ENCODE data around the gene HSPBAP1.
"Not testable (repeated sequence)": the region's sequence is repeated elsewhere in the genome, so short reads cannot be mapped to it uniquely, and the experiment has no call there.

Gene HSPBAP1

GRCh38 chr3:122727766-122728165 lies 65.9 kb downstream of the HSPBAP1 start:
- no peak for DNase-seq (ENCODE audit: low read depth)
- TF ChIP-seq MAX (IDR thresholded peaks at IDR 0.05; ENCODE audit: low read depth, low read length): no peak
- TF ChIP-seq POLR2A (IDR thresholded peaks at IDR 0.05; ENCODE audit: extremely low read depth, insufficient read length): no peak
- no peak overlapping the region for H3K4me3 ChIP-seq (ENCODE audit: low read depth, low read length)

DNA sequence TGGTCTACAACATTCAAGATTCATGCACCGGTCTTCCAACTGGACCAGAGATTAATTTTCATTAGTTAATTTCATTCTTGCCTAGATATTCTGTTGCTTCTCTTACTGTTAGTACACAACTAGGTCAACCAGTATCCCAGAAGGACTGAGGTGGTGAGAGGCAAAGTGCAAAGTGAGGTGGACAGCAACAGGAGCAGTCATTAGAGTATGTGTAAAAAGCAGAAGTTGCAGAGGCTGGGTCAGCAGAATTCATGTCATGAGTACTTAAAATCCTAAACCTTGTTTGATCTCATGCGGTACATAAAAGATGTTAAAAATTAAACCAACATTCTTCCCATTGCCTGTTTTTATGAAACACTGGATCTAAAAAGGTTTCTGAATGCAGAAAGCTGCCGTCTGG lies 66.3 kb downstream of the HSPBAP1 start:
- H3K4me3 ChIP-seq (ENCODE audit: low read depth, low read length): no peak overlapping the region
- TF ChIP-seq CTCF (IDR thresholded peaks at IDR 0.05; ENCODE audit: low read depth, low read length): no peak
- TF ChIP-seq POLR2A (IDR thresholded peaks at IDR 0.05; ENCODE audit: extremely low read depth, insufficient read length): no peak
- no peak for TF ChIP-seq MYC (IDR thresholded peaks at IDR 0.05; ENCODE audit: low read depth, low read length)
- TF ChIP-seq MAX (IDR thresholded peaks at IDR 0.05; ENCODE audit: low read depth, low read length): no peak
- peak; percentile 18 for DNase-seq (ENCODE audit: low read depth)

DNA sequence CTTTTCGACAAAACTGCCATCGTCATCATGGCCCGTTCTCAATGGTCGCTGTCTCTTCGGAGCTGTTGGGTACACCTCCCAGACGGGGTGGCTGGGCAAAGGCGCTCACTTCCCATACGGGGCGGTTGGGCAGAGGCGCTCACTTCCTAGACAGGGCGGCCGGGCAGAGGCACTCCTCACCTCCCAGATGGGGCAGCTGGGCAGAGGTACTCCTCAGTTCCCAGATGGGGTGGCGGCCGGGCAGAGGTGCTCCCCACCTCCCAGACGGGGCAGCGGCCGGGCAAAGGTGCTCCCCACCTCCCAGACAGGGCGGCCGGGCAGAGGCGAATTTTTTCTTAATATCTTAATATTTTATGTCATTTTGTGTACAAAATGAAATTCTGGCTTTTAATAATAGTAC lies 68.5 kb downstream of the HSPBAP1 start:
- no peak overlapping the region for H3K4me3 ChIP-seq (ENCODE audit: low read depth, low read length)

DNA sequence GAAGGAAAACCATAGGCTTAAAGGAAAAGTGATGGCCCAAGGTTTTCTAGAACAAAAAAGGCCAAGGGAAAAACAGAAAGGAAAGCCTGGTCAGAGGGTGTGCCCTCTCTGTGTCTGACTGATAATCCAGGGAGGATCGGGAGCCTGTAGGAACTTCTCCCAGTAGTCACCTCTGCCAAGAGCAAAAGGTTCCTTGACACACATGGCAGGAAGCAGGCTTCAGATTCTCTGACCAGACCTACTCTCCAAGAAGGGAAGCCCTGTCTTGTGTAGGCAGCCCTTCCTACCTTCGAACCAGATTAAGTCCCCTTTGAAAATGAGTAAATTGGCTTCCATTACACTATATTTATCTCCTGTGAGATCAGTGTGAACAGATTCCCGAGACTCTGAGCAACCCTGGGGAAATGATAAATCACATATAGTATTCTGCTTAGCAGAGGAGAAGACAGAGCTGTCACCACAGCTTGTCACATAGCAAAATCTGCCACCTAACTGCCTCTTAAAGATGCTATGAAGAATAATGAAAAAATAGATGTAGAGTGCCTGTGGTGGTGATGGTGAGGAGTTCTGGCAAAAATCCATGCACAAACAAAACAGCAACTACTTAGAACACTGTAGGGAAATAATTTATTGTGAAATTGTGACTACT lies 74.2 kb downstream of the HSPBAP1 start:
- DNase-seq (ENCODE audit: low read depth): no peak
- H3K4me3 ChIP-seq (ENCODE audit: low read depth, low read length): no peak overlapping the region
- TF ChIP-seq POLR2A (IDR thresholded peaks at IDR 0.05; ENCODE audit: extremely low read depth, insufficient read length) (no peak), MAX (IDR thresholded peaks at IDR 0.05; ENCODE audit: low read depth, low read length) (no peak), CTCF (IDR thresholded peaks at IDR 0.05; ENCODE audit: low read depth, low read length) (no peak), MYC (IDR thresholded peaks at IDR 0.05; ENCODE audit: low read depth, low read length) (no peak)

More for the DNA sequence above, 68.5 kb downstream of the HSPBAP1 start:
- DNase-seq (ENCODE audit: low read depth): no peak
- no peak for TF ChIP-seq POLR2A (IDR thresholded peaks at IDR 0.05; ENCODE audit: extremely low read depth, insufficient read length)
- TF ChIP-seq MYC (IDR thresholded peaks at IDR 0.05; ENCODE audit: low read depth, low read length): no peak
- TF ChIP-seq MAX (IDR thresholded peaks at IDR 0.05; ENCODE audit: low read depth, low read length): no peak
- TF ChIP-seq CTCF (IDR thresholded peaks at IDR 0.05; ENCODE audit: low read depth, low read length): no peak

DNA sequence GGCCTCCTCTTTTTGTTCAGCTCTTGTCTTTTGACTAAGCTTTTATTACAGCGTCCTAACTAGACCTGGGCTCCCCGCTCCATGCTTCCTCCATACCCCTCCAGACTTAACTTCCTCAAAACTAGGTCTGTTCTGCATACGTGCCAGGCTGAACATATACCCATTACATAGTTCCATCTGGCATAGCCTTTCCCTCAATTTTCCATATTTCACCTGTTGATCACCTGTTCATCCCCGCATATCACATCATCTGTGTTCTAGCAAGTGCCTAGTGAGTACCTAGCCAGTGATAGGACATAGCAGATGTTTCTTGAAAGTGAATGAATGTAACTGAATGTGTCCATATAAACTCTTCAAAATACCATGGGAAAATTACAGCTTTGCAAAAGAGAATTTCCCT lies 77.0 kb downstream of the HSPBAP1 start:
- no peak for TF ChIP-seq CTCF (IDR thresholded peaks at IDR 0.05; ENCODE audit: low read depth, low read length)
- TF ChIP-seq MAX (IDR thresholded peaks at IDR 0.05; ENCODE audit: low read depth, low read length): no peak
- no peak for TF ChIP-seq POLR2A (IDR thresholded peaks at IDR 0.05; ENCODE audit: extremely low read depth, insufficient read length)
- TF ChIP-seq MYC (IDR thresholded peaks at IDR 0.05; ENCODE audit: low read depth, low read length): no peak
- H3K4me3 ChIP-seq (ENCODE audit: low read depth, low read length): no peak overlapping the region
- no peak for DNase-seq (ENCODE audit: low read depth)

- TF ChIP-seq CTCF (IDR thresholded peaks at IDR 0.05; ENCODE audit: low read depth, low read length) (no peak), MYC (IDR thresholded peaks at IDR 0.05; ENCODE audit: low read depth, low read length) (no peak), POLR2A (IDR thresholded peaks at IDR 0.05; ENCODE audit: extremely low read depth, insufficient read length) (no peak), MAX (IDR thresholded peaks at IDR 0.05; ENCODE audit: low read depth, low read length) (no peak)
- DNase-seq (ENCODE audit: low read depth): no peak
Observed at GRCh38 chr3:122714273-122714672, 79.4 kb downstream of the HSPBAP1 start.

GRCh38 chr3:122710616-122711251 lies 82.9 kb downstream of the HSPBAP1 start:
- H3K4me3 ChIP-seq (ENCODE audit: low read depth, low read length); DNase-seq (ENCODE audit: low read depth): not testable (repeated sequence)

More at GRCh38 chr3:122714273-122714672, 79.4 kb downstream of the HSPBAP1 start:
- no peak overlapping the region for H3K4me3 ChIP-seq (ENCODE audit: low read depth, low read length)

All from NB4 (cell line).